Suppressor macrophage (primary cell): ENCODE results near the gene BICDL2.
"Not testable (repeated sequence)": the region's sequence is repeated elsewhere in the genome, so short reads cannot be mapped to it uniquely, and the experiment has no call there.

Experiments used
- DNase-seq, 4 experiments: peaks; one replicate each; pipeline ENCODE4 v3.0.0-alpha.2; 2020 to 2022
- total RNA-seq, 17 experiments: gene quantifications; one replicate each; lab custom pipeline; 2026; ENCODE audit warnings: mixed read lengths in 6 of 17, inconsistent platforms in 3 of 17; lab: John Stamatoyannopoulos, UW

The BICDL2 gene, protein sequence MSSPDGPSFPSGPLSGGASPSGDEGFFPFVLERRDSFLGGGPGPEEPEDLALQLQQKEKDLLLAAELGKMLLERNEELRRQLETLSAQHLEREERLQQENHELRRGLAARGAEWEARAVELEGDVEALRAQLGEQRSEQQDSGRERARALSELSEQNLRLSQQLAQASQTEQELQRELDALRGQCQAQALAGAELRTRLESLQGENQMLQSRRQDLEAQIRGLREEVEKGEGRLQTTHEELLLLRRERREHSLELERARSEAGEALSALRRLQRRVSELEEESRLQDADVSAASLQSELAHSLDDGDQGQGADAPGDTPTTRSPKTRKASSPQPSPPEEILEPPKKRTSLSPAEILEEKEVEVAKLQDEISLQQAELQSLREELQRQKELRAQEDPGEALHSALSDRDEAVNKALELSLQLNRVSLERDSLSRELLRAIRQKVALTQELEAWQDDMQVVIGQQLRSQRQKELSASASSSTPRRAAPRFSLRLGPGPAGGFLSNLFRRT
- total RNA-seq = 0 to 1.9 (median 0) reads per million in 17 experiments

DNA sequence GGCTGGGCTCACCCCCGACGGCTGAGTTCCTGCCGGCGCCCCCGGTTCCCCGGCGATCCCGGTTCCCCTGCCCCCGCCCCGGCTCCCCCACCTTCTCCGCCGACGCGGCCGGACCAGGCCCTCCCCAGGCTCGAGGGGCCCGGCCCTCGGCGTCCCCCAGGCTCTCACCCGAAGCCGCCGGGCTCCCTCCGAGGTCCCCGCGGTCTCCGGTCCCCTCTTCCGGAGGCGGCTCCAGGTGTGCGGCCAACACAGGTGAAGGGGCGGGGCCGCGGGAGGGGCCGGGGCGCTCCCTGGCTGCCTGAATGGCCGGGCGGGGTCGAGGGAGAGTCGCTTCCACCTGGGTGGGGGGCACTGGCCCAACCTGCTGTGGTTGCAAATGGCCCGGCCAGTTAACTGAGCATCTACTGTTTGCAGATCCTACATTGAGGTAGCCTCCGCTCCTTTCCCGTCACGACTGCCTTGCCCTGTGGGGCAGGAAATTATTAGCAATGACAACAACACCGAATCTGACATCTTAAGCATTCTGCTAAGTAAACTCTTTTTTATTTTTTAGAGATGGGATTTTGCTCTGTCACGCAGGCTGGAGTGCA lies at the start of gene BICDL2:
TSS of gene BICDL2 (minus strand) at position 219 of the 590 bp plus-strand sequence. CDS start 1,448 bp downstream, outside the sequence.
- DNase-seq = no peak

DNA sequence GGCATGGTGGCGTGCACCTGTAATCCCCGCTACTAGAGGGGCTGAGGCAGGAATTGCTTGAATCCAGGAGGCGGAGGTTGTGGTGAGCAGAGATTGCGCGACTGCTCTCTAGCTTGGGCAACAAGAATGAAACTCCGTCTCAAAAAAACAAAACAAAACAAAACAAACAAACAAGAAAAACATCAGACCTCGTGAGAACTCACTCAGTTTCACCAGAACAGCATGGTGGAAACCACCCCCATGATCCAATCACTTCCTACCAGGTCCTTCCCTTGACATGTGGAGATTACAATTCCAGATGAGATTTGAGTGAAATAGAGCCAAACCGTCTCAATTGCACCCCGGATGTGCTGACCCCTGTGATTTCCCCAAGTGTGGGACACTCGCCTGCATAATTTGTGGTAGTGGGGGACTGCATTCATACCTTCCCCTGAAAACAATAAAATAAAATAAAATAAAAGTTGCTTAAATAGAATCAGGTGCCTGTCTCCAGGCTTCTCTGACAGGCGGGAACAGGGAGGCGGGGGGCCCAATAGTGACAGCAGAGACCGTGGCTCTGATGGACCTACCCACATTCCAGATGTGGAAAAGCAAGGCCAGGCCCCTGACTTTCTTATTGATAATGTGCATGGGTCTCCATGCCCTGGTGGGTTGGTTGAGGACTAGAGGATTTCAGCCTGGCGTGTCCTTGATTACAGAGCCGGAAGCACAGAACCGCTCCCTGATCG lies 49.3 kb upstream of the BICDL2 start:
- DNase-seq = peak in 2 of 4 experiments; percentile 22 to 29

DNA sequence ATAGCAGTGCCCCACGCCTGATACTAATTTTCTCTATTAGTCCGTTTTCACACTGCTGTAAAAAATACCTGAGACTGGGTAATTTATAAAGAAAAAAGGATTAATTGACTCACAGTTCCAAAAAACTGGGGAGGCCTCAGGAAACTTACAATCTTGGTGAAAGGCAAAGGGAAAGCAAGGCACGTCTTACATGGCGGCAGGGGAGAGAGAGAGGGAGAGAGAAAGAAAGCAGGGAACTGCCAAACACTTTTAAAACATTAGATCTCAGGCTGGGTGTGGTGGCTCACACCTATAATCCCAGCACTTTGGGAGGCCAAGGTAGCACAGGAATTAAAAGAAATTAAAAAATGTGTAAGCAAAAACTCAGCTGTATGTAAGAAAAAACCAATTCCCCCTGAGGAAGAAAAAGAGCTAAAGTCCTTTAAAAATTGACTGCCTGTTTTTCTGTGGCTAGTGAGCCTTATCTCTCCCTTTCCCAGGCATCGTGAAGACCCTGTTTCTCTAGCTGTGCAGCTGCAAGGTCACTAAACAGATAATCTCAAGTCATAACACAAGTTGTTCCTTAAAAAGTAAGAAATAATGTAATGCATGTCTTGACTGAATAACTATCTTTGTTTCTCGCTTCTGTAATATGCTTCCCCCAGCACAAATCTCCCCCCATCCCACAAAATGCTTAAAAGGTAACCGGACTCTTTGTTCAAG lies 48.4 kb upstream of the BICDL2 start:
- DNase-seq = no peak

DNA sequence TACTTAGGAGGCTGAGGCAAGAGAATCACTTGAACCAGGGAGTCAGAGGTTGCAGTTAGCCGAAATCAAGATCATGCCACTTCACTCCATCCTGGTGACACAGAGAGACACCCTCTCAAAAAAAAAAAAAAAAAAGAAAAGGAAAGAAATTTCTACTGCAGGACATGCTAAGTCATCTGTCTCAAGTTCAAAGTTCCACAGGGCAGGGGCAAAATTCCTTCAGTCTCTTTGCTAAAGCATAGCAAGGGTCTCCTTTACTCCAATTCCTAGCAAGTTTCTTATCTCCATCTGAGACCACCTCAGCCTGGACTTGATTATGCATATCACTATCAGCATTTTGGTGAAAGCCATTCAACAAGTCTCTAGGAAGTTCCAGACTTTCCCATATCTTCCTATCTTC lies 47.7 kb upstream of the BICDL2 start:
- no peak for DNase-seq

DNA sequence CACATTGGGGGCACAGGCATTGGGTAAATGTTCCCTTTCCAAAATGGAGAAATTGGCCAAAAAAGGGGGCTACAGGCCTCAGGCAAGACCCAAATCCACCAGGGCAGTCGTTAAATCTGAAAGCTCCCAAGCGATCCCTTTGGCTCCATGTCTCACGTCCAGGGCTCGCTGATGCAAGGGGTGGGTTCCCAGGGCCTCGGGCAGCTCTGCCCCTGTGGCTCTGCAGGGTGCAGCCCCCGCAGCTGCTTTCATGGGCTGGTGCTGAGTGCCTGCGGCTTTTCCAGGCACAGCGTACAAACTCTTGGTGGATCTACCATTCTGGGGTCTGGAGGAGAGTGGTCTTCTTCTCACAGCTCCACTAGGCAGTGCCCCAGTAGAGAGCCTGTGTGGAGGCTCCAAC lies 46.7 kb upstream of the BICDL2 start:
- not testable (repeated sequence) for DNase-seq

DNA sequence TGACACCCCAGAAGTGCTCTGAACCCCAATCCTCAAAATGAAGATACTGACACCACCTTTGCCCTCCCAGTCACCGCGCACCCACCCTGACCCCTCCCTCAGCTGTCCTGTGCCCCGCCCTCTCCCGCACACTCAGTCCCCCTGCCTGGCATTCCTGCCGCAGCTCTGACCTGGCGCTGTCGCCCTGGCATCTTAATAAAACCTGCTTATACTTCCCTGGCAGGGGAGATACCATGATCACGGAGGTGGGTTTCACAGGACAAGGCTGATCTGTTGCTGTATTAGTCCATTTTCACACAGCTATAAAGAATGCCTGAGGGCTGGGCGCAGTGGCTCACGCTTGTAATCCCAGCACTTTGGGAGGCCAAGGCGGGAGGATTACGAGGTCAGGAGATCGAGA lies 45.2 kb upstream of the BICDL2 start:
- DNase-seq = not testable (repeated sequence)

DNA sequence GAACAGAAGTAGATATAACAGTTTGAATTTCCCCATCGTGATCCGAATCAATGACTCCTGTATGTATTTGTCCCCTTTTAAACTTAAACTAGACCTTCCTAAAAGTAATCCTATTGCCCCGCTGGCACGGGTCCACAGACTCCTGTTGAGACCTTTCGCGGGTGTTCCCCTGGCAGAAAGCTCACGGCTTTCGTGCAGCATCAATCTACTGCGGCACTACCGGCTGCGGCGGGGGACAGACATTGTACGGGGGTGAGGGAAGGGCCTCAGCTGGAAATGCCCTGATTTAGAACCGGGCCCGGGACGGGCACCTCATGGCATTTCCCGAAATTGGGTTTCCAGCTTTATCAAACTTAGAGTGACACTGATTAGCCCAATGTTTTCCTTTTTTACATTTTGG lies 43.3 kb upstream of the BICDL2 start:
- DNase-seq = no peak

DNA sequence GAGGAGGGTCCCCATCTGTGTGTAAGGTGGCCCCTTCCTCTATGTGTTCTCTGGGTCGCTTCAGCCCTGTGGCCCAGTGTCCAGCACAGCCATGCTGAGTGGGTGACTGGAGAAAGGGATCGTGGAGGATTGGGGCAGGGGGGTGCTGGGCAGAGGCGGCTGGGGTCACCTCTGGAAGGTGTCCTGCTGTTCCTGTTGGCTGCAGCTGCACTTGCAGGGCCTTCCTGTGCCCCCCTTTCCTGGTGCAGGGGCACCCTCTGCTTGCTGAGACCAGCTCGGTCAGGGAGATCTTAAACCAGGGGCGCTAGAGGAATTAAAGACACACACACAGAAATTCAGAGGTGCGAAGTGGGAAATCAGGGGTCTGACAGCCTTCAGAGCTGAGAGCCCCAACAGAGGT lies 39.8 kb upstream of the BICDL2 start:
- DNase-seq = no peak

DNA sequence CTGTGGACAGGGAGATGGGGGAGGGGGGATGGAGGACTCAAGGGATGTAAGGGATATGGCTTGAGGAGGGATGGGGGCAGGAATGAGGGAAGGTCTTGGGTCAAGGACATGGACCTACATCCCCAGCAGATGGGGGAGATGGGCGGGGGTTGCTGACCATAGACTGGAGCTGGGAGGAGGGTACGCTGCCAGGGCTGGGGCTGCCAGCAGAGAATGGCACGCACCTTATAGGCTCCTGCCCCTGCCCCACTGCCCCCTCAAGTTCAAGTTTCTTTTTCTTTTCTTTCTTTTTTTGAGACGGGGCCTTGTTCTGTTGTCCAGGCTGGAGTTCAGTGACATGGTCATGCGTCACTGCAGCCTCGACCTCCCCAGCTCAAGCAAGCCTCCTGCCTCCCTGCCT lies 39.2 kb upstream of the BICDL2 start:
- not testable (repeated sequence) for DNase-seq

DNA sequence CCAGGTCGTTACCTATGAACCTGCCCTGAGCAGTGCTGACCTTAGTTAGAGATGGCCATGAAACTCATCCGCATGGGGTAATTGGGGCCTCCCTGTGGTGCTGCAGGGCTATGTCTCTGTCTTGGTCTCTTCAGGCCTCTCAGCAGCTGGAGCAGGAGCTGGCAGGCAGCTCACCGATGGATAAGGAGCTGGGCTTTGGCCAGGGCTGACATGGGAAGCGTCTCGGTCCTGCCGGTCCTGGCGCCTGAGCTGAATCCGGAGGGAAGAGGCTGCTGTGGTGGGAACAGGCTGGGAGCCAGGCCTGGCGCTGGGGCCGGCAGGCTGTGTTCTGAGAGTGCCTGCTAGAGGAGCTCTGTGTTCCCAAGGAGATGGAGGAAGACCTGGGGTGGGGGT lies 38.8 kb upstream of the BICDL2 start:
- DNase-seq = no peak

DNA sequence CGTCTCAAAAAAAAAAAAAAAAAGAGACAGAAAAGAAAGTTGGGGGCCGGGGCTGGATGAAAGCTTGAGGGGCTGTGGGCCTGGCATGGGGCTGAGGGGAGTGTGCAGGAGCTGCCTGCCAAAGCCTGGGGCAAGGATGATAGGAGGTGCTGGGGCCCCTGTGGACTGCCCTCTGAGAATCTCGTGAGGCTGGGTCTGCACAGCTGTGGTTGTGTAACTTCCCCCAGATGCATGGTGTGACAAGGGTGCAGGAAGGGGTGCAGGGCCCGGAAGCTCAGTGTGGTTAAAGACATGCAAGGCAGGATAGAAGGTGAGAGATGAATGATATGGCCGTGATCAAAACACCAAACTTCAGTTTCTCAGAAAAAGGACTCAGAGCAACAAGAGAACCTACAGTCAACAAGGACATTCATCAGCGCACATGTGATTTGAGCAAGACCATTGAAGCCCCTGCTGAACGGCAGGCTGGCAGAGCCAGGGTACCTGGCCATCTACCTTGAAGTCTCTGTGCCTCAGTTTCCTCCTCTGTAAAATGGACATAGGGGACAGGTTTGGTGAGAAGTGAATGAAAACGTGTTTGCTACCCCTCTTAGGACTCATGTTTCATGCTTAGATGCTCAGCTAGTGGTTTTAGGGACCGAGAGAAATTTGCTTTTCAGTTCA lies 38.2 kb upstream of the BICDL2 start:
- peak; percentile 24 to 62 (median 52) for DNase-seq

DNA sequence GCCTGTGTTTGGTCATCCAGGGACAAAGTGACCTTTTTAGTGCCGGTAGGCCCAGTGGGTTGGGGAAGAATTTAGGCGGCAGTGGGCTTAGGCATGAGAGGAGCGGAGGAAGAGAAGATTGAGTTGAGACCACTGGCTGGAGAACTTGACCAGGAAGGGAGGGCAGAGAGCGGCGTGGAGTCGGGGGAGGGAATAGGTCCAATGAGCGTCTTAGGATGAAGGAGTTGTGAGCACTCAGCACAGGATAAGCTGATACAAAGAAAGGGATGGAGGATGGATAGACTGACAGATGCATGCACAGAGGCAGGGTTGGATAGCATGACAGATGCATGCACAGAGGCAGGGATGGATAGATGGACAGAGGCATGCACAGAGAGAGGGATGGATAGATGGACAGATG lies 36.7 kb upstream of the BICDL2 start:
- no peak for DNase-seq

DNA sequence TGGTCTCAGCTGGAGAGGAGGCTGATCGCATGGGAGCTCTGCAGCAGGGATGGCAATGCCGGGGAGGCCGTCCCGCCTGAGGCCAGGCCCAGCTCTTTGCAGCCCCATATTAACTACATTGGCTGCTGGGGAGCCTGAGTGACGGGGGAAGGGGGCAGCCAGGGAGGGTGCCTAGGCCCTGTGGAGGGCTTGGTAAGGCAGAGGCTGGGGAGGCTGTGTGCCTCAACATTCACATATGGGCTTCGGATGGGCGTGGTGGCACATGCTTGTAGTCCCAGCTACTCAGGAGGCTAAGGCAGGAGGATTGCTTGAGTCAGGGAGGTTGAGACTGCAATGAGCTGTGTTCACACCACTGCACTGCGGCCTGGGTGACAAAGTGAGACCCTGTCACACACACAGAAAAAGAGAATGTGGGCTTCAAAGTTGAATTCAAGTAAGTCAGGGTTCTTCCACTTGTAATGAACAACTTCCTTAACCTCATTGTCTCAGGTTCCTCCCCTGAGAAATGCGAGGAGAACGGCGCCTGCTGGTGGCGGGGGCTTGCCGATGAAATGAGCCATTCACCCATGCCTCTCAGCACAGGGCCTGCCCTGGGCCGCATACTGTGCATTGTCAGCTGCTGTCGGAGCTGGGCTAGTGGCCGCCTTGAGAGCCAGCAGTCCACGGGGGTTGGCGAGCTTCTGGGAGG lies 36.0 kb upstream of the BICDL2 start:
- DNase-seq = not testable (repeated sequence)

DNA sequence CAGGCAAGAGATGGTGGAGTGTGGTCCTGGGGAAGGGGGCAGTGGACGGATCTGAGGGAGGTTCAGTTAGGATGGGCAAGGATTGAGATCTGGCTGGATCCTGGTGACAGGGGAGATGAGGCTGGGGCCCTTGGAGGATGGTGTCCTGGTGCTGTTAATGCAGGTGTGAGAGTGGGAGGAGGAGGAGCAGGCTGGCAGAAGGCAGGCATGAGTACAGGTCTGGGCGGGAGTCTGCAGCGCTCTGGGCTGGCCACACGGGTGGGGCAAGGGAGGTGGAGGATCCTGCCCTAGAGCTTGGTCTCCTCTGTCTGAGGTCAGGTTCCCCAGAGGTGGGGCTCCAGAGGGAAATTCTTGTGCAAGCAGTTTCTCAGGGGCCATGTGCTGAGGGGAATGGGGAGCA lies 35.4 kb upstream of the BICDL2 start:
- not testable (repeated sequence) for DNase-seq

DNA sequence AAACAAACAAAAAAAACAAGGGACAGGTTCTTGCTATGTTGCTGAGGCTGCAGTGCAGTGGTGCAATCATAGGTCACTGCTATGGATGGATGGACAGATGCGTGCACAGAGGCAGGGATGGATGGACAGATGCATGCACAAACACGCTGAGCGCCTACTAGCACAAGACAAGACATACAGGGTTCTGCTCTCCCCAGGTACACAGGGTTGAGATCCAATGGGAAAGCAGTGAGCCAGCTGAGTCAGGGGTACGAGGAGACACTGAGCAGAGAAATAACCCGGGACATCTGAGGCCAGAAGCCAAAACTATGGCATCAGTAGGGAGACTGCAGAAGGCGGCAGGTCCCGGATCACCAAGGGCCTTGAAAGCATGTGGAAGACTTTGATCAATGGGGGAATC lies 34.9 kb upstream of the BICDL2 start:
- no peak for DNase-seq

DNA sequence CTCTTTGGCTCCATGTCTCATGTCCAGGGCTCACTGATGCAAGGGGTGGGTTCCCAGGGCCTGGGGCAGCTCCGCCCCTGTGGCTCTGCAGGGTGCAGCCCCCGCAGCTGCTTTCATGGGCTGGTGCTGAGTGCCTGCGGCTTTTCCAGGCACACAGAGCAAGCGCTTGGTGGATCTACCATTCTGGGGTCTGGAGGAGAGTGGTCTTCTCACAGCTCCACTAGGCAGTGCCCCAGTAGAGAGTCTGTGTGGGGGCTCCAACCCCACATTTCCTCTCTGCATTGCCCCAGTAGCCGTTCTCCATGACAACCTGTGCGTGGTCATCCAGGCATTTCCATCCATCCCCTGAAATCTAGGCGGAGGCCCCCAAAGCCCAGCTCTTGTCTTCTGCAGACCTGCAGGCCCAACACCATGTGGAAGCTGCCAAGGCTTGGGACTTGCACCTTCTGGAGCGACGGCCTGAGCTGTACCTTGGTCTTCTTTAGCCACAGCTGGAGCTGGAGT lies 33.9 kb upstream of the BICDL2 start:
- DNase-seq = no peak

DNA sequence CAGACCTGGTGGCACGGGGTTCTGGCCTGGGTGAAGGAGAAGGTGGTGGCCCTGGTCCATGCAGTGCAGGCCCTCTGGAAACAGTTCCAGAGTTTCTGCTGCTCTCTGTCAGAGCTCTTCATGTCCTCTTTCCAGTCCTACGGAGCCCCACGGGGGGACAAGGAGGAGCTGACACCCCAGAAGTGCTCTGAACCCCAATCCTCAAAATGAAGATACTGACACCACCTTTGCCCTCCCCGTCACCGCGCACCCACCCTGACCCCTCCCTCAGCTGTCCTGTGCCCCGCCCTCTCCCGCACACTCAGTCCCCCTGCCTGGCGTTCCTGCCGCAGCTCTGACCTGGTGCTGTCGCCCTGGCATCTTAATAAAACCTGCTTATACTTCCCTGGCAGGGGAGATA lies 32.4 kb upstream of the BICDL2 start:
- DNase-seq = not testable (repeated sequence)

DNA sequence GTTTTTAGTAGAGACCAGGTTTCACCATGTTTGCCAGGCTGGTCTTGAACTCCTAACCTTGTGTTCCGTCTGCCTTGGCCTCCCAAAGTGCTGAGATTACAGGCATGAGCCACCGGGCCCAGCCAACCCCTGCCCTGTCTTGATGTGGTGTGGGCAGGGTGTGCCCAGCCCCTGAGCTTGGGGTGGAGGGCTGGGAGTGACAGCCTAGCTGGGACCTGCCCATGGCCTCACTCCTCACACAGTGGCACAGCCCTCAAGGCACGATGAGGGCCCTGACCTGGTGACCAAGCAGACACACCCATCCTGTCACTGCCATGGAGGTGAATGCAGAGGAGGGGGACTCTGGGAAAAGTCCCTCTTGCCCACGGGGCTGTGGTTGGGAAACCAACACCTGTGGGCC lies 31.7 kb upstream of the BICDL2 start:
- no peak for DNase-seq

DNA sequence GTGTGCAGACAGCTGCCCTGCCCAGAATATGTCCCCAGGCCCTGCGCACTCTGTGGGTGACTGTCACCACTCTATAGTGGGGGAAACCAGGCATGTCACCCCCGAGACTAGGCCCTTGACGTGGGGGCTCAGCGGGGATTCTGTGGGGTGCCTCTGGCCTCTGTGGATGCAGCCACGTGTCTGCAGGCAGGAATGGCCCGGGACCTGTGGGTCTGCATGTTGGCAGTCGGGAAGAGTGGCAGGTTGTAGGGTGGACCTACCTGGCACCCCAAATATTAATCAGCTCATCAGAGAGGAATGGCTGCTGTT lies 29.6 kb upstream of the BICDL2 start:
- DNase-seq = no peak

DNA sequence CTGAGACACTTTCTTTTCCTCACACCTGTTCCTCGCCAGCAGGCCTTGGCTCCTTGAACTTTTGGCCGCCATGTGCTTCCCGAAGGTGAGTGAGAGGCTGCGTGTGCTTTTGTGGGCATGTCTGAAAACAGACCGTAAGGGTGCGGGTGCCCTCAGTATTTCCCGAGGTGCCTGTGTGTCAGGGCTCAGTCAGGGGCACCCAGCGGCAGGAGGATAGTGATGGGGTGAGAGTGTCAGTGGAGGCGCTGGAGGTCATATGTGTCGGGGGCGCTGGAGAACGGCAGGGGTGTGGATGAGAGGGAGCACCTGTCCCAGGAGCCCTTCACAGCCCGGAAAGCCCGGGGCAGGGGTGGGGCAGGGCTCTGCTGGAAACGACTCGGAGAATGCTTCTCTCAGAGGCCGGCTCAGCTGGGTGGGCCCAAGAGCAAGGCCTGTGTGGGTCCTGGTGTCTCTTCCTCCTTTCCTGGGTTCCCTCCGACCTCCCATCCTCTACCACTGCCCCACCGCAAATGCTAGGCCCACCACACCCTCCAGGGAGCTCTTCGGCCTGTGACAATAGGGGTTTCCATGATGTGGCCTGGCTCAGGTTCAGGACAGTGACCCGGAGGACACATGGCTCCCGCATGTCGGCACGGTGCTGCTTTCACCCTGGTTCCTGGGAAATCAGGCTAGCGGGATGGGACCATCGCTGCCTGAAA lies 29.1 kb upstream of the BICDL2 start:
- DNase-seq = no peak
